DMS153 treated with DMSO at 0.1 percent for 48 hours (cell line): ENCODE results near the gene FHOD1.

Experiments
- DNase-seq: peaks from one replicate; lab custom pipeline; 2025; ENCODE audit not compliant: unreplicated experiment; lab: John Stamatoyannopoulos, UW

FHOD1 gene

GRCh38 chr16:67236563-67237395 lies 10.5 kb downstream of the FHOD1 start:
- DNase-seq: no peak

GRCh38 chr16:67235816-67236562 lies 11.3 kb downstream of the FHOD1 start:
- no peak for DNase-seq

GRCh38 chr16:67234180-67234597 lies 13.1 kb downstream of the FHOD1 start:
- no peak for DNase-seq

GRCh38 chr16:67233596-67233995 lies 13.7 kb downstream of the FHOD1 start:
- DNase-seq: no peak

GRCh38 chr16:67230809-67231660 lies 16.2 kb downstream of the FHOD1 start:
- DNase-seq: no peak

- no peak for DNase-seq
These were observed 17.1 kb downstream of the FHOD1 start for GRCh38 chr16:67229906-67230808.

GRCh38 chr16:67228905-67229304 lies 18.4 kb downstream of the FHOD1 start:
- DNase-seq: no peak

DNA sequence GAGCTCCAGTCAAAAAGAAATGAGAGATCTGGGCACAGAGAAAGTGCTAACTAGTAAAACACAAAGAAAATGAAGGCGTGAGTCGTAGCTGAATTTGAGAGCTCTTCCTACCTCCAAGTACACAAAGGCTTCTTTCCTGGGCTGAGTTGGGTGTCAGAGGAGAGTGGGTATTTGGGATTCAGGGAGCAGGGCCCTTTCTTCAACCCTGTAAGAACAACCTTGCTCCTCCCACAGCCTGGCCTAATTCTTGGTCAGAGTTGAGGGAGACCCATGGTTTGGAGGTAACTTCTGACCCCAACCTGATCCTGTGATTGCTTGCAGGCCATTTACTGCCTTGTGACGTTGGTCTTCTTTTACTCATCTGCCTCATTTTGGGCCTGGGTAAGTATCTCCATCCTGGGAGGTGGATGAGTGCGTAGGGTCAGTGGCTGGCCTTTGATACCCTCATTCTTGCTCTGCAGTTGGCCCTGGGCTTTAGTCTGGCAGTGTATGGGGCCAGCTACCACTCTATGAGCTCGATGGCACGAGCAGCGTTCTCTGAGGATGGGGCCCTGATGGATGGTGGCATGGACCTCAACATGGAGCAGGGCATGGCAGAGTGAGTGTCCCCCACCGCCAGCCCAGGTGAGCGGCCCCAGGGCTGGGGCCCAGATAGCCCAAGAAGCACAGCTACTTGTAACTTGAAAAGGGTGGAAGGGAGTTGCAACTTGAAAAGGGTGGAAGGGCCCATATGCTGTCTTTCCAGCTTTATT lies 19.1 kb downstream of the FHOD1 start:
- no peak for DNase-seq

- no peak for DNase-seq
These were observed 19.7 kb downstream of the FHOD1 start for GRCh38 chr16:67227567-67227921.

DNA sequence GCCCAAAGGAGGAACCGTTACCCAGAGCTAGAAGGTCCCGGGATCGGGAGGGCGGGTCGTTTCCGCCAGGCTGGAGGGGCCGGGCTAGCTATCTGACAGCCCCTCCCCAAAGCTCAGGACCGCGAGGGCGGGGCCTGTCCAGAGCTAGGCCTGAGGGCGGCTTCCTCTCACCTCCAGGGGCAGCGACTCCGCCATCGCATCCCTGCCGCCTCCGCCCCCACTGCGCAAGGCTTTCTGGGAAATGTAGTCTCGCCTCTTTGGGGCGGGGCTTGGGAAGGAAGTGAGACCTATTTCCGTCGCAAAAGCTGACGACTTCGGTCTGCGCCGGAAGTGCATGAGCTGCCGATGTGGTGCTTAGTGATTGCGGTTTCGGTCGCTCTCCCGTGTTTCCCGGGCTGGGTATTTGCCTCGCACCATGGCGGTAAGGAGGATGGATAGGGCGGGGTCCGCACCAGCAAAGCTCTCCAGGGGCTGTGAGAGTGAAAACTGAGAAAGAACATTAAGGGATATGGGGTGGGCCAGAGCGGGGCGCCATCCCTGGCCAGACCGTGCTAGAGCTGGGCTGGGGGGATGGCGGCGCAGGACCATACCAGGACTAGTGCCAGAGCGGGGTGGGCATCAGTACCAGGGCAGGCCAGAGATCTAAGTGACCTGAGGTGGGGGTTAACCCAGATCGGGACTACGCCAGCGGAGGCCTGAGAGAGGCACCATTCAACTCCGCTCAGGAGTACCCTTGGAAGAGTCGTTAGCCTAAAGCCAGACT lies 20.3 kb downstream of the FHOD1 start, which contains the start of gene TMEM208:
TSS of gene TMEM208 (plus strand) at position 327 of the 763 bp plus-strand sequence. CDS start at position 416, 89 bp downstream.
- peak; percentile 93 for DNase-seq

DNA sequence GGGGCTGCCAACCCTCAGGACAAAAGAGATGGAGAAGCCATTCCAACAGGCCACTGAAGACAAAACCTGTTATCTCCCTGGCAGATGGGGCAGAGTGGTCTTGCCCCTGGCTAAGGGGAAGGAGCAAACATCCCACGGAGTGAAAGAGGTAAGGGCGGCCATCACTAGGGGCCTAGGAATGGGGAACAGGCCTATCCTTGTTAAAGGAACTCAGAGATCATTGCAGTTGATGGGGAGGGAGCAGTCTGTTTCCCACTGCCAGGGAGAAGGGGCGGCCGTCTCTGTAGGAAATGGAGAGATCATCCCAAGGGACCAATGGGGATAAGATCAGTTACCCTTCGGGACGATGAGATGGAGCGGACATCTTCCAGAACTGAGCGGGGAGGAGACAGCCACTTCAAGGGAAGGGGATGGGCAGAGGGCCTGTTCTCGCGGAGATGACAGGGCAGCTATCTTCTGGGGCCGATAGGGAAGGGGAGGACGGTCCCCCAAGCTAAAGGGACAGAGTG lies 20.9 kb downstream of the FHOD1 start:
- no peak for DNase-seq

- DNase-seq: no peak
These were observed 23.3 kb downstream of the FHOD1 start for GRCh38 chr16:67223992-67224391.

GRCh38 chr16:67216612-67217490 lies 30.4 kb downstream of the FHOD1 start:
- no peak for DNase-seq

GRCh38 chr16:67215706-67216105 lies 31.6 kb downstream of the FHOD1 start:
- DNase-seq: no peak

DNA sequence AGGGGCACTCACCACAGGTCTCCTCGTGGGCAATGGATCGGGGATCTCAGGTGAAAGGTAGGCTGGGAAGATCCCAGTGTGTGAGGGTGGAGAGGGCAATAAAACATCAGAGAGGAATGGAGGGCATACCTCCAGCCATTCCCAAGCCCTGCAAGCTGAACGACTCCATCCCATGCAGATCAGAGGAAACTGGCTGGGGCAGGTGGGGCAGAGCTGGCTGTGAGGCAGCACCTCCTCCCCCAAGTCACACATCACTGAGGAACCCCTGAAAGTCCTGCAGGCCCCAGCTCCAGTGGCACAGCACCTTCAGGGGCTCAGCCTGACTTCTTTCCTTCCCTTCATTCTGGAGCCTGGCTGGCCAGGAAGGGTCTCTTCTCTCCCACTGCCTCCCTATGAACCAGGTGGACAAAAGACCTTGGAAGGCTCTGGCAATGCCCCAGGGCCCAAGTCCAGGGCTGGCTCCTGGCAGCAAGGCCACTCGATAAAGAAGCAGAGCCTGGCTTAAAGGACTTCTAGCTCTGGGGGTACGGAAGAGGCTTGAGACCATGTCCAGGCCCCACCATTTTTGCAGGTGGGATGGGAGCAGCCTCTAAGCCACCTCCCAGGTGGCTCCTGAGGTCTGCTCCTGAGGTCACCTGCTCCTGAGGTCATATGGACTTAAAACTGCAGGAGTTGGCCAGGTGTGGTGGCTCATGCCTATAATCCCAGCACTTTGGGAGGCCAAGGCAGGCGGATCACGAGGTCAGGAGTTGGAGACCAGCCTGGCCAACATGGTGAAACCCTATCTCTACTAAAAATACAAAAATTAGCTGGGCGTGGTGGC lies 33.9 kb downstream of the FHOD1 start:
- DNase-seq: no peak

DNA sequence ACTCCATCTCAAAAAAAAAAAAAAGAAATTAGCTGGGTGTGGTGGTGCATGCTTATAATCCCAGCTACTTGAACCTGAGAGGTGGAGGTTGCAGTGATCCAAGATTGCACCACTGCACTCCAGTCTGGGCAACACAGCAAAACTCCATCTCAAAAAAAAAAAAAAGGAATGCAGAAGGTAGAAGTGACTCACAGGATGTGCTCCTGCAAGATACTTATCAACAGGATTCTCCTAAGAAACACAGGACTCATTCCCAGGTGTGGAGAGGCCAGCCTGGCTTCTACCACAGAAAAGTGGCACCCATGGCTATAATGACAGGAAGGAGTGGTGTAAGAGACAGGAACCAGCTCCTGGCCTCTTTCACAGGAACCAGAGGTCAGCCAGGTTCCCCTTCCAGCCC lies 34.5 kb downstream of the FHOD1 start:
- DNase-seq: no peak

- no peak for DNase-seq
These were observed 35.6 kb downstream of the FHOD1 start for GRCh38 chr16:67211674-67212073.
